BJ (cell line): ENCODE results near the gene LDB1. TPM values are rescaled to one million over a fixed set of nuclear protein-coding genes. Genes with fewer than 3 reads are reported as not detected.
A peak's percentile ranks its signal among the peaks of the same experiment; 100 is the strongest.

ENCODE experiments used
- CTCF ChIA-PET: fragments of 350-600 bp; formaldehyde crosslinking; extraction: SDS; loops from one replicate; lab custom pipeline; 2021; ENCODE audit warnings: antibody characterized with exemption, inconsistent platforms; lab: Yijun Ruan, JAX
- POLR2A ChIA-PET: fragments of 300-600 bp; sonication (Branson Sonifier 250); formaldehyde crosslinking; extraction: SDS; loops from one replicate; lab custom pipeline; 2021; ENCODE audit warnings: antibody characterized with exemption; lab: Charles Lee
- DNase-seq: peaks from one replicate; pipeline ENCODE4 v3.0.0-alpha.2; 2011; ENCODE audit warnings: low read depth
- H3K27me3 ChIP-seq: 2 replicates; pipeline ENCODE4 v1.6.0; 2011; ENCODE audit warnings: low read length; ENCODE audit not compliant: control insufficient read depth, insufficient read depth
- H3K36me3 ChIP-seq: 2 replicates; pipeline ENCODE4 v1.5.1; 2011; ENCODE audit warnings: low read length; ENCODE audit not compliant: control insufficient read depth, insufficient read depth
- H3K4me3 ChIP-seq: 2 replicates; pipeline ENCODE4 v1.5.1; 2011; ENCODE audit warnings: low read depth, mild to moderate bottlenecking, control low read depth, low read length
- CTCF ChIP-seq: IDR thresholded peaks from 2 replicates; pipeline ENCODE4 v1.5.1; 2011; ENCODE audit warnings: low read depth, mild to moderate bottlenecking, control low read depth, inconsistent platforms, low read length, moderate library complexity; ENCODE audit not compliant: insufficient read depth
- polyA minus RNA-seq: library from RNA; depleted of rRNA, polyadenylated mRNA; stranded (reverse); fragments of >200 nt; gene quantifications from 2 replicates; pipeline ENCODE4 v1.2.3, GENCODE V29; 2011; rRNA and poly(A)+ RNA removed
- polyA plus RNA-seq: library from polyadenylated mRNA; depleted of rRNA; stranded (reverse); fragments of >200 nt; gene quantifications from 2 replicates; pipeline ENCODE4 v1.2.3, GENCODE V29; 2011; rRNA removed

LDB1 gene
- polyA plus RNA-seq: 85.3 and 115 TPM in 2 replicates
- polyA minus RNA-seq: 112 and 166 TPM in 2 replicates

GRCh38 chr10:102120142-102120990 lies at the start of gene LDB1:
LDB1 (minus strand) TSS chr10:102120368; CDS start chr10:102120110, 258 bp downstream.
- no peak for DNase-seq
- H3K36me3 ChIP-seq: no peaks in the 10 kb centered on the region; the same call in 1 of the 2 replicates
- TF ChIP-seq CTCF: 0 out of 2 replicates have a peak, but pooled peaks have one; percentile 8
- ChIA-PET POLR2A (no interaction called here), CTCF (interaction anchor here (1.1 kb wide), 1 partner anchor 17 kb away, joined by 4 read pairs; no protein-coding TSS in a partner anchor)
- H3K27me3 ChIP-seq: no peaks in the 10 kb centered on the region
- H3K4me3 ChIP-seq: peak within 1 kb of the TSS; percentile 97

GRCh38 chr10:102167861-102168260 lies 47.7 kb upstream of the LDB1 start:
- no peak overlapping the region for H3K4me3 ChIP-seq
- DNase-seq: no peak
- POLR2A ChIA-PET: no interaction called here
- peaks cover 2% of the 10 kb centered on the region; the same call in 1 of the 2 replicates for H3K36me3 ChIP-seq
- no peaks in the 10 kb centered on the region for H3K27me3 ChIP-seq
- TF ChIP-seq CTCF: no peak
- CTCF ChIA-PET: interaction anchor here (1.1 to 4.7 kb wide), 4 partner anchors 9 to 254 kb away, joined by 3 to 52 read pairs (median 14); partner anchors contain the start of gene FBXL15

GRCh38 chr10:102163342-102163989 lies 43.3 kb upstream of the LDB1 start:
- Histone ChIP-seq H3K4me3 (no peak overlapping the region), H3K36me3 (peaks cover 32% of the 10 kb centered on the region), H3K27me3 (no peaks in the 10 kb centered on the region)
- POLR2A ChIA-PET: no interaction called here
- CTCF ChIA-PET: interaction anchor here (0.8 kb wide), 2 partner anchors 62 to 66 kb away, joined by 3 read pairs; no protein-coding TSS in a partner anchor
- no peak for TF ChIP-seq CTCF
- no peak for DNase-seq

- H3K27me3 ChIP-seq: no peaks in the 10 kb centered on the region
- no peak for DNase-seq
- ChIA-PET CTCF (interaction anchor here (1.3 to 5.6 kb wide), 2 partner anchors 9 to 191 kb away, joined by 4 to 52 read pairs; no protein-coding TSS in a partner anchor), POLR2A (no interaction called here)
- H3K36me3 ChIP-seq: peaks cover 41% of the 10 kb centered on the region
- TF ChIP-seq CTCF: no peak
- H3K4me3 ChIP-seq: no peak overlapping the region
Measured at GRCh38 chr10:102159831-102160230, 39.7 kb upstream of the LDB1 start.
